Measurements from ENCODE around the gene GDI1.

Gene GDI1

DNA sequence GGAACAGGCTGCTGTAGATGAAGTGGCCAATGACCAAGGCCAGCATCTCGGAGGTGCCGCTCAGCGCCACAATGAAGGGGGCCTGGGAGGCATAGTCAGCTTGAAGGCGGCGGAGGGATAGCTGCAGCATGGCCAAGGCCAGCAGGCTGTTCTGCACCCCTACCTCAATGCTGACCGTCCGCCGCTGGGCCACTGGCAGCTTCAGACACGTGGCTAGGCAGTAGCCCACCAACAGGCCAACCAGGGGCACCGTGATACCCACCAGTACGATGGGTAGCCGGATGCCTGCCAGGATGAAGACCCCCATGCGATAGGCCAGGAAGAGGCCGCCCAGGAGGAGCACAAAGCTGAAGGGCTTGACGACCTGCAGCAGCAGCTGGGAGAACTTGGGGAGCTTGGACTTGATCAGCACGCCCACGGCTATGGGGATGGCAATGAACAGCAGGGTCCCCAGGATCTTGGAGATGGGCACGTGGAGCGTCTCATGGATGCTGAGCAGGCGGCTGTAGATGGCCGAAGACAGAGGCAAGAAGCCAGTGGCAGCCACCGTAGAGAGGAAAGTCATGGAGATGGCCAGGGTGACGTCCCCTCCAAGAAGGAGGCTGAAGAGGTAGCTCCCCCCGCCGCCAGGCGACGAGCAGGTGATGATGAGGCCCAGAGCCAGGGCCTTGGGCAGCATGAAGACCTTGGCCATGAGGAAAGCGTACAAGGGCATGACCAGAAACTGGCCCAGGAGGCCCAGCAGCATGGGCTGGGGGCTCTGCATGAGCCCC lies 50.8 kb downstream of the GDI1 start:
- TF ChIP-seq CTCF (IDR thresholded peaks at IDR 0.05; ENCODE audit: low read depth, low read length, missing control alignments) = no peak
- H3K4me3 ChIP-seq (ENCODE audit: low read depth, low read length) = no peak overlapping the region
- no peak for DNase-seq (ENCODE audit: low read depth)

DNA sequence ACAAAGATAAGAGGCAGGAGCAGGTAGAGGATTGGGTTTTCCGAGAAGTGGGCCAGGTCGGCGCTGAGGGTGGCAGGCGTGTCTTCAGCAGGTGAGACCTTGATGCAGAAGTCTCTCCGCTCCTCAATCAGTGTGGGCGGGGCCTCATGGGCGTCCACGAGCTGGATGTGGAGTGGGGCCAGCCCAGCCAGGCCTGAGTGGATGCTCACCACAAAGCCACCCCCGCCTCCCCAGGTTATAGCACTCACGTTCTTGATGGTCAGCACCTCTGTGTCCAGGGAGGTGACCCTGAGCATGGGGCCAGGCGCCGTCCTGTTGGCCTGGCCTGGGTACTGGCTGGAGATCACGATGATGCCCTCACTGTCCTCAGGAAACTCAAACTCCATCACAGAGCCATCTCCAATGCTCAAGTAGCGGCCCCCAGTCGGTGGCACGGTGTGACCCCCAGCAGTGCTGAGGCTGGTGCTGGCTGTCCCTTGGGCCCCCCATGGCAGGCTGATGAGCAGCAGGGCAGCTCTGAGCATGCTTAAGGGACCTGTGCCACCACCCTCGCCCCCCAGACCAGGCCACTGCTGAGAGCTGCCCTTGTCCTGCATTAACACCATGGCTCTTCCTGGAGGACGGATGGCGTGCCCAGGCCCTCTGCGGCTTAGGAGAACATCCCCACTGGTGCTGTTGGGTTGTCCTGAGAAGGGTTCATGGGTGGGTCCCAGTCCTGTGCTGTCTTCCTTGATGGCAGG lies 51.6 kb downstream of the GDI1 start:
- H3K4me3 ChIP-seq (ENCODE audit: low read depth, low read length) = no peak overlapping the region

GRCh38 chrX:154489182-154489581 lies 52.2 kb downstream of the GDI1 start:
- no peak for TF ChIP-seq CTCF (IDR thresholded peaks at IDR 0.05; ENCODE audit: low read depth, low read length, missing control alignments)
- no peak for DNase-seq (ENCODE audit: low read depth)
- H3K4me3 ChIP-seq (ENCODE audit: low read depth, low read length) = peak overlapping the region; percentile 61

More for the DNA sequence above, 51.6 kb downstream of the GDI1 start:
- DNase-seq (ENCODE audit: low read depth) = no peak
- no peak for TF ChIP-seq CTCF (IDR thresholded peaks at IDR 0.05; ENCODE audit: low read depth, low read length, missing control alignments)

DNA sequence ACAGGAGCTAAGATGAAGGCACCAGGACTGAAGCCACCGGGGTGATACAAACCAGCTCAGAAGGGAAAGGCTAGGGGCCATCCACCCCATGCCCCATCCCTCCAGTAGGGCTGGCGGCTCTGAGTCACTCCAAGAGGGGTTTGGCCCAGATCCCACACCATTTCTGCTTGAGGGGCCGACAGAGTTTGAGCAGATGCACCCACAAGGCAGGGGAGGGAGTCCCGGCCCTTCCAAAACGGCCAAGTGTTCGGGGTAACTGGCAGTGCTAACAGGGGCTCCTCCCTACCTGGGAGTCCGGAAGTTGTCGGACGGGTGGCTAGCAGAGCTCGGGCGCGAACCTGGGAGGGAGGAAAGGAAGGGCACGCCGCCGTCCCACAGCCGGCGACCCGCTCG lies 53.1 kb downstream of the GDI1 start:
- TF ChIP-seq CTCF (IDR thresholded peaks at IDR 0.05; ENCODE audit: low read depth, low read length, missing control alignments) = no peak
- DNase-seq (ENCODE audit: low read depth) = no peak
- peak overlapping the region; percentile 61 for H3K4me3 ChIP-seq (ENCODE audit: low read depth, low read length)

GRCh38 chrX:154490414-154491083 lies 53.6 kb downstream of the GDI1 start, which contains the start of gene SLC10A3:
SLC10A3 (minus strand) TSS chrX:154490629; CDS start chrX:154488940, 1,689 bp downstream.
- TF ChIP-seq CTCF (IDR thresholded peaks at IDR 0.05; ENCODE audit: low read depth, low read length, missing control alignments) = no peak
- peak; percentile 79 for DNase-seq (ENCODE audit: low read depth)
- peak within 1 kb of the TSS; percentile 64 for H3K4me3 ChIP-seq (ENCODE audit: low read depth, low read length)

Measured in GM12864 (cell line).